PFSK-1 (cell line): Measurements from ENCODE around the gene CHERP.

Experiments
- POLR2AphosphoS5 ChIP-seq: IDR thresholded peaks from 2 replicates; pipeline ENCODE4 v1.6.1; 2012; ENCODE audit warnings: low read depth, mild to moderate bottlenecking, control low read depth, low read length, moderate library complexity
- SIN3A ChIP-seq: IDR thresholded peaks from 2 replicates; pipeline ENCODE4 v1.6.1; 2012; ENCODE audit warnings: mild to moderate bottlenecking, low read length, moderate library complexity, borderline replicate concordance; ENCODE audit not compliant: insufficient read depth
- TF ChIP-seq, protein P1 (sequence below), 2 experiments: IDR thresholded peaks; 2 replicates each; pipeline versions ENCODE4 v1.6.1 to v1.8.0; 2011 to 2012; ENCODE audit warnings: low read depth in 2 of 2, low read length in 2 of 2, control low read depth in 1 of 2, inconsistent platforms in 1 of 2, mild to moderate bottlenecking in 1 of 2, moderate library complexity in 1 of 2; ENCODE audit not compliant: insufficient read depth in 1 of 2

- no peak for TF ChIP-seq POLR2AphosphoS5
- no peak for TF ChIP-seq SIN3A
- TF ChIP-seq, protein P1, sequence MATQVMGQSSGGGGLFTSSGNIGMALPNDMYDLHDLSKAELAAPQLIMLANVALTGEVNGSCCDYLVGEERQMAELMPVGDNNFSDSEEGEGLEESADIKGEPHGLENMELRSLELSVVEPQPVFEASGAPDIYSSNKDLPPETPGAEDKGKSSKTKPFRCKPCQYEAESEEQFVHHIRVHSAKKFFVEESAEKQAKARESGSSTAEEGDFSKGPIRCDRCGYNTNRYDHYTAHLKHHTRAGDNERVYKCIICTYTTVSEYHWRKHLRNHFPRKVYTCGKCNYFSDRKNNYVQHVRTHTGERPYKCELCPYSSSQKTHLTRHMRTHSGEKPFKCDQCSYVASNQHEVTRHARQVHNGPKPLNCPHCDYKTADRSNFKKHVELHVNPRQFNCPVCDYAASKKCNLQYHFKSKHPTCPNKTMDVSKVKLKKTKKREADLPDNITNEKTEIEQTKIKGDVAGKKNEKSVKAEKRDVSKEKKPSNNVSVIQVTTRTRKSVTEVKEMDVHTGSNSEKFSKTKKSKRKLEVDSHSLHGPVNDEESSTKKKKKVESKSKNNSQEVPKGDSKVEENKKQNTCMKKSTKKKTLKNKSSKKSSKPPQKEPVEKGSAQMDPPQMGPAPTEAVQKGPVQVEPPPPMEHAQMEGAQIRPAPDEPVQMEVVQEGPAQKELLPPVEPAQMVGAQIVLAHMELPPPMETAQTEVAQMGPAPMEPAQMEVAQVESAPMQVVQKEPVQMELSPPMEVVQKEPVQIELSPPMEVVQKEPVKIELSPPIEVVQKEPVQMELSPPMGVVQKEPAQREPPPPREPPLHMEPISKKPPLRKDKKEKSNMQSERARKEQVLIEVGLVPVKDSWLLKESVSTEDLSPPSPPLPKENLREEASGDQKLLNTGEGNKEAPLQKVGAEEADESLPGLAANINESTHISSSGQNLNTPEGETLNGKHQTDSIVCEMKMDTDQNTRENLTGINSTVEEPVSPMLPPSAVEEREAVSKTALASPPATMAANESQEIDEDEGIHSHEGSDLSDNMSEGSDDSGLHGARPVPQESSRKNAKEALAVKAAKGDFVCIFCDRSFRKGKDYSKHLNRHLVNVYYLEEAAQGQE (IDR thresholded peaks at IDR 0.05; ENCODE audit: insufficient read depth in 1 of 2, low read depth in 2 of 2, low read length in 2 of 2): no peak
Measured at GRCh38 chr19:16516381-16516780, 25.9 kb downstream of the CHERP start.
